WI38 (cell line): ENCODE results near the gene ARHGAP23.
"Not testable (repeated sequence)": the region's sequence is repeated elsewhere in the genome, so short reads cannot be mapped to it uniquely, and the experiment has no call there.

ENCODE experiments used
- H3K4me3 ChIP-seq: 2 replicates; pipeline ENCODE4 v1.5.1; 2011; ENCODE audit warnings: low read depth, mild to moderate bottlenecking, control low read depth, low read length
- CTCF ChIP-seq: IDR thresholded peaks from 2 replicates; pipeline ENCODE4 v1.5.1; 2012; ENCODE audit warnings: low read depth, mild to moderate bottlenecking, control low read depth, low read length

Gene ARHGAP23

GRCh38 chr17:38485146-38485468 is 56.8 kb downstream of the ARHGAP23 start:
- H3K4me3 ChIP-seq: no peak overlapping the region
- TF ChIP-seq CTCF: no peak

GRCh38 chr17:38485681-38486298 is 57.5 kb downstream of the ARHGAP23 start:
- not testable (repeated sequence) for H3K4me3 ChIP-seq

- H3K4me3 ChIP-seq: not testable (repeated sequence)
Measured at GRCh38 chr17:38489774-38490173, 61.5 kb downstream of the ARHGAP23 start.

GRCh38 chr17:38491346-38492066 is 63.2 kb downstream of the ARHGAP23 start:
- H3K4me3 ChIP-seq: not testable (repeated sequence)

GRCh38 chr17:38492067-38493040 is 64.1 kb downstream of the ARHGAP23 start:
- not testable (repeated sequence) for H3K4me3 ChIP-seq
- peak; percentile 66 for TF ChIP-seq CTCF

GRCh38 chr17:38494152-38494551 is 65.9 kb downstream of the ARHGAP23 start:
- H3K4me3 ChIP-seq: not testable (repeated sequence)

GRCh38 chr17:38497656-38498055 is 69.4 kb downstream of the ARHGAP23 start:
- H3K4me3 ChIP-seq: not testable (repeated sequence)

GRCh38 chr17:38498353-38498752 is 70.1 kb downstream of the ARHGAP23 start:
- H3K4me3 ChIP-seq: no peak overlapping the region
- no peak for TF ChIP-seq CTCF

GRCh38 chr17:38499230-38499629 is 71.0 kb downstream of the ARHGAP23 start:
- not testable (repeated sequence) for H3K4me3 ChIP-seq

GRCh38 chr17:38501718-38502117 is 73.5 kb downstream of the ARHGAP23 start:
- not testable (repeated sequence) for H3K4me3 ChIP-seq

- H3K4me3 ChIP-seq: not testable (repeated sequence)
Measured at GRCh38 chr17:38503286-38503913, 75.1 kb downstream of the ARHGAP23 start.
